Left hindlimb (tissue), 1 donor: ENCODE data around the gene FNDC8.
"Not testable (repeated sequence)": the region's sequence is repeated elsewhere in the genome, so short reads cannot be mapped to it uniquely, and the experiment has no call there.

Experiments
- DNase-seq: peaks from one replicate; pipeline ENCODE4 v3.0.0-alpha.2; 2018

FNDC8 gene

GRCh38 chr17:35174835-35175334 is 53.5 kb downstream of the FNDC8 start:
- no peak for DNase-seq

- DNase-seq, result no peak
Measured at GRCh38 chr17:35175638-35176415, 54.4 kb downstream of the FNDC8 start.

- no peak for DNase-seq
Measured at GRCh38 chr17:35176897-35177296, 55.5 kb downstream of the FNDC8 start.

- not testable (repeated sequence) for DNase-seq
Measured at GRCh38 chr17:35179379-35179778, 58.0 kb downstream of the FNDC8 start.
